Measurements from ENCODE around the gene PEX11A. TPM values are rescaled to one million over a fixed set of nuclear protein-coding genes. Genes with fewer than 3 reads are reported as not detected.

PEX11A gene
- total RNA-seq, 1 experiment from 2014 or later: 1.3 TPM

DNA sequence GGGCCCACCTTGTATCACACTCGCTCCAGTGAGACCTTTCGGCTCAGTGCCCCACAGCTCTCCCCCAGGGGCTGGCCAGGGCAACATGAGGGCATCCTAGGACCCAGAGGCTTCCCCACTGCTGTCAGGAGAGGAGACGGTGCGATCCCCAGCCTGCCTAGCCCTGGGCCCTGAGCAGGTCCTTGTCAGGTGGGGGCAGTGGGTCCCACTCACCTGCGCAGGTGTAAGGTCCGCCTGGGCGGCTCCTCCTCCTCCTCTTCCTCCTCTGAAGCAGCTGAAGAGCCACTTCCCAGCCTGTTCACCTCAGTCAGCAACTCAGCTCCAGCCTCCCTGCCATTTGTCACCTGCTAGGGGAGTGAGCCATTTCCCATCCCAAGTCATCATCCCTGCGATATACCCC, 44.9 kb downstream of the PEX11A start:
- DNase-seq: no peak
- H3K4me2 ChIP-seq (ENCODE audit: insufficient read depth, insufficient read length, low read length): no peak overlapping the region
- Mint-ChIP-seq H3K9me3 (no peaks in the 10 kb centered on the region; a peak in 1 of 5 replicates), H3K4me1 (peaks cover 3 to 7% of the 10 kb centered on the region in 2 experiments), H3K36me3 (ENCODE audit: insufficient read depth in 1 of 3, low read depth in 3 of 3) (peaks cover 24 to 68% (median 53%) of the 10 kb centered on the region in 3 experiments; a peak in 6 of 7 replicates), H3K27ac (no peak overlapping the region), H3K4me3 (no peak overlapping the region), H3K27me3 (ENCODE audit: low read depth) (no peaks in the 10 kb centered on the region)
- no peaks in the 10 kb centered on the region for H3K4me1 ChIP-seq (ENCODE audit: insufficient read depth, low read length)
- no peak overlapping the region for H2AK5ac ChIP-seq (ENCODE audit: insufficient read length, low read length)
- H4K8ac ChIP-seq (replicated peaks; ENCODE audit: insufficient read length, low read depth, low read length): no peak overlapping the region
- no peak overlapping the region for H2BK12ac ChIP-seq (ENCODE audit: insufficient read length, low read depth, low read length)
- H2BK120ac ChIP-seq (ENCODE audit: low read depth, low read length, poor library complexity, severe bottlenecking): no peak overlapping the region
- H3K9me3 ChIP-seq (ENCODE audit: control insufficient read depth, low read depth, low read length): no peaks in the 10 kb centered on the region
- H4K91ac ChIP-seq (ENCODE audit: insufficient read length, low read depth, low read length): no peak overlapping the region
- no peak overlapping the region for H3K4ac ChIP-seq (ENCODE audit: low read depth, low read length)
- H3K23me2 ChIP-seq (ENCODE audit: insufficient read length, low read depth, low read length, poor library complexity, severe bottlenecking): no peaks in the 10 kb centered on the region
- H2AFZ ChIP-seq (ENCODE audit: low read length): no peak overlapping the region
- no peak overlapping the region for H3K14ac ChIP-seq (ENCODE audit: insufficient read depth, low read length)
- H3K79me2 ChIP-seq (ENCODE audit: insufficient read depth, low read length): no peaks in the 10 kb centered on the region
- H4K5ac ChIP-seq (ENCODE audit: insufficient read length, low read depth, low read length): no peak overlapping the region
- H3K27me3 ChIP-seq (ENCODE audit: insufficient read depth, low read length): no peaks in the 10 kb centered on the region
- no peak overlapping the region for H3K56ac ChIP-seq (ENCODE audit: insufficient read length, low read depth, low read length)
- no peaks in the 10 kb centered on the region for H4K20me1 ChIP-seq (ENCODE audit: control insufficient read depth, insufficient read depth, insufficient read length)
- H3K23ac ChIP-seq (ENCODE audit: insufficient read length, low read depth, low read length): no peak overlapping the region
- no CpG with 5 or more reads among the region's 8 CpGs for WGBS (ENCODE audit: extremely low coverage, insufficient read length, low lambda C conversion rate)
- no peak overlapping the region for H3T11ph ChIP-seq (ENCODE audit: low read length)
- H3K27ac ChIP-seq (ENCODE audit: insufficient read length, low read depth, low read length): no peak overlapping the region
- H3K18ac ChIP-seq (ENCODE audit: insufficient read length, low read depth, low read length): no peak overlapping the region
- TF ChIP-seq, protein P1, sequence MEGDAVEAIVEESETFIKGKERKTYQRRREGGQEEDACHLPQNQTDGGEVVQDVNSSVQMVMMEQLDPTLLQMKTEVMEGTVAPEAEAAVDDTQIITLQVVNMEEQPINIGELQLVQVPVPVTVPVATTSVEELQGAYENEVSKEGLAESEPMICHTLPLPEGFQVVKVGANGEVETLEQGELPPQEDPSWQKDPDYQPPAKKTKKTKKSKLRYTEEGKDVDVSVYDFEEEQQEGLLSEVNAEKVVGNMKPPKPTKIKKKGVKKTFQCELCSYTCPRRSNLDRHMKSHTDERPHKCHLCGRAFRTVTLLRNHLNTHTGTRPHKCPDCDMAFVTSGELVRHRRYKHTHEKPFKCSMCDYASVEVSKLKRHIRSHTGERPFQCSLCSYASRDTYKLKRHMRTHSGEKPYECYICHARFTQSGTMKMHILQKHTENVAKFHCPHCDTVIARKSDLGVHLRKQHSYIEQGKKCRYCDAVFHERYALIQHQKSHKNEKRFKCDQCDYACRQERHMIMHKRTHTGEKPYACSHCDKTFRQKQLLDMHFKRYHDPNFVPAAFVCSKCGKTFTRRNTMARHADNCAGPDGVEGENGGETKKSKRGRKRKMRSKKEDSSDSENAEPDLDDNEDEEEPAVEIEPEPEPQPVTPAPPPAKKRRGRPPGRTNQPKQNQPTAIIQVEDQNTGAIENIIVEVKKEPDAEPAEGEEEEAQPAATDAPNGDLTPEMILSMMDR (conservative IDR thresholded peaks at IDR 0.05): no peak
- H2BK20ac ChIP-seq (ENCODE audit: low read depth, low read length, poor library complexity, severe bottlenecking): no peak overlapping the region
- no peak overlapping the region for H2BK15ac ChIP-seq (ENCODE audit: low read depth, low read length)
- H3K9ac ChIP-seq (ENCODE audit: extremely low read depth, insufficient read length, low read length): no peak overlapping the region
- H3K79me1 ChIP-seq (ENCODE audit: insufficient read depth, low read depth, low read length, poor library complexity, severe bottlenecking): no peaks in the 10 kb centered on the region
- H2BK5ac ChIP-seq (ENCODE audit: insufficient read length, low read length): no peak overlapping the region

Measured in H9 (cell line).